ENCODE results near the gene SELENOI. TPM values are rescaled to one million over a fixed set of nuclear protein-coding genes. Genes with fewer than 3 reads are reported as not detected.

Gene SELENOI
- total RNA-seq, 1 experiment from 2014 or later, result 63.3 TPM

DNA sequence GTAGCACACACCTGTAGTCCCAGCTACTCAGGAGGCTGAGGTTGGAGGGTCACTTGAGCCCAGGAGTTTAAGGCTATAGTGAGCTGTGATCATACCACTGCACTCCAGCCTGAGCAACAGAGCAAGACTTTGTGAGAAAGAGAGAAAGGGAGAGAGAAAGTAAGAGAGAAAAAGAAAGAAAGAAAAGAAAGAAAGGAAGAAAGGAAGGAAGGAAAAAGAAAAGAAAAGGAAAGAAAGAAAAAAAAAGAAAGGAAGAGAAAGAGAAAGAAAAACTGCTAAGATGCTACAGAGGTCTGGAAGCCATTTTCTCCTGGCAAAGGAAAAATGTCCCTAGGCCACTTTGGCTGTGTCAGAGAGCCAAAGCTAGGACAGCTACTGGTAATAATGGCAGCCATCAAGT is 86.4 kb downstream of the SELENOI start:
- CTCF ChIA-PET, result no interaction called here
- TF ChIP-seq, protein P1, sequence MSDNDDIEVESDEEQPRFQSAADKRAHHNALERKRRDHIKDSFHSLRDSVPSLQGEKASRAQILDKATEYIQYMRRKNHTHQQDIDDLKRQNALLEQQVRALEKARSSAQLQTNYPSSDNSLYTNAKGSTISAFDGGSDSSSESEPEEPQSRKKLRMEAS (IDR thresholded peaks at IDR 0.05), result no peak
- TF ChIP-seq SRF (IDR thresholded peaks at IDR 0.05; ENCODE audit: low read depth), result no peak
- TF ChIP-seq EGR1 (IDR thresholded peaks at IDR 0.05; ENCODE audit: low read depth), result no peak
- no peak for TF ChIP-seq CEBPB (IDR thresholded peaks at IDR 0.05; ENCODE audit: low read depth)
- no peak for TF ChIP-seq CBX3 (IDR thresholded peaks at IDR 0.05; ENCODE audit: low read depth)
- TF ChIP-seq ZBTB33 (IDR thresholded peaks at IDR 0.05; ENCODE audit: extremely low read depth, insufficient replicate concordance, low read length), result no peak
- no peak for TF ChIP-seq JUND (IDR thresholded peaks at IDR 0.05)
- TF ChIP-seq TCF7L2 (IDR thresholded peaks at IDR 0.05; ENCODE audit: borderline replicate concordance, extremely low read depth, insufficient read depth, insufficient read length), result no peak
- no peak for TF ChIP-seq ELF1 (IDR thresholded peaks at IDR 0.05; ENCODE audit: borderline replicate concordance, low read depth)
- TF ChIP-seq YY1 (IDR thresholded peaks at IDR 0.05; ENCODE audit: extremely low read depth, insufficient replicate concordance, low read depth, low read length), result no peak
- TF ChIP-seq POLR2AphosphoS5 (IDR thresholded peaks at IDR 0.05; ENCODE audit: low read depth, low read length), result no peak
- no peak for TF ChIP-seq CTCF (IDR thresholded peaks at IDR 0.05 in 2 of 3, conservative IDR thresholded peaks at IDR 0.05 in 1 of 3; ENCODE audit: borderline replicate concordance in 1 of 3, insufficient read depth in 1 of 3, low read depth in 2 of 3, low read length in 2 of 3)
- no peaks in the 10 kb centered on the region for H3K9me3 ChIP-seq (ENCODE audit: control insufficient read depth in 1 of 2, insufficient read depth in 1 of 2, low read depth in 1 of 2, low read length in 2 of 2)
- intact Hi-C loops (cut with micrococcal nuclease), result no loop called here
- no peak overlapping the region for H3K9ac ChIP-seq (ENCODE audit: low read length)
- H2AFZ ChIP-seq (ENCODE audit: low read depth, low read length, poor library complexity, severe bottlenecking), result no peak overlapping the region
- no peak overlapping the region for H3K4me3 ChIP-seq (replicated peaks in 1 of 2; ENCODE audit: low read depth in 1 of 2, low read length in 2 of 2)
- H3K4me2 ChIP-seq (ENCODE audit: low read length), result no peak overlapping the region
- no peak for ATAC-seq
- no peak for DNase-seq (ENCODE audit: low read depth, low spot score)
- POLR2A ChIA-PET, result no interaction called here
- H3K27me3 ChIP-seq (ENCODE audit: insufficient read depth, low read length), result no peaks in the 10 kb centered on the region
- no peaks in the 10 kb centered on the region for H4K20me1 ChIP-seq (ENCODE audit: insufficient read depth)
- RAD21 ChIA-PET (ENCODE audit: low non-redundant PET in 1 of 2, low total read pairs in 2 of 2, uncharacterized antibody in 2 of 2, unreplicated experiment in 2 of 2), result no interaction called here
- BruUV-seq (replicated peaks), result no TSS peak
- H3K4me1 ChIP-seq (ENCODE audit: control insufficient read depth in 1 of 2, insufficient read depth in 2 of 2, low read length in 2 of 2), result no peaks in the 10 kb centered on the region
- H3K79me2 ChIP-seq (ENCODE audit: insufficient read depth, low read length), result no peaks in the 10 kb centered on the region
- no peak overlapping the region for H3K27ac ChIP-seq (ENCODE audit: low read depth, low read length)
- no peaks in the 10 kb centered on the region for H3K9me2 ChIP-seq (ENCODE audit: insufficient read depth)
- no peaks in the 10 kb centered on the region for H3K36me3 ChIP-seq (ENCODE audit: control insufficient read depth in 1 of 2, insufficient read depth in 2 of 2, low read length in 2 of 2)

Data from HCT116 (cell line).